Hematopoietic multipotent progenitor cell treated with erythropoietin and hydrocortisone succinate and interleukin-3 and kit ligand, for 6 days (in vitro differentiated cells): ENCODE measurements around the gene ATG2A.
"Not testable (repeated sequence)": the region's sequence is repeated elsewhere in the genome, so short reads cannot be mapped to it uniquely, and the experiment has no call there.

Source experiments
- DNase-seq: peaks from one replicate; pipeline ENCODE4 v3.0.0-alpha.2; 2015

The ATG2A gene

GRCh38 chr11:64851831-64852351 is 65.1 kb downstream of the ATG2A start:
- peak; percentile 54 for DNase-seq

- no peak for DNase-seq
Measured at GRCh38 chr11:64850979-64851567, 65.9 kb downstream of the ATG2A start.

- DNase-seq = peak; percentile 35
Measured at GRCh38 chr11:64849598-64850356, 67.2 kb downstream of the ATG2A start.

- DNase-seq = no peak
Measured at GRCh38 chr11:64848826-64849597, 68.0 kb downstream of the ATG2A start.

- DNase-seq = peak; percentile 70
Measured at GRCh38 chr11:64848214-64848825, 68.7 kb downstream of the ATG2A start.

- DNase-seq = peak; percentile 97
Measured at GRCh38 chr11:64846998-64847666, 69.9 kb downstream of the ATG2A start.

- DNase-seq = not testable (repeated sequence)
Measured at GRCh38 chr11:64845776-64846129, 71.3 kb downstream of the ATG2A start.

- peak; percentile 34 for DNase-seq
Measured at GRCh38 chr11:64845129-64845775, 71.8 kb downstream of the ATG2A start.
